ENCODE measurements around the gene NEURL1B. TPM values are rescaled to one million over a fixed set of nuclear protein-coding genes. Genes with fewer than 3 reads are reported as not detected.

NEURL1B gene
- total RNA-seq, 1 donor from 2014 or later, result 1.5 TPM

DNA sequence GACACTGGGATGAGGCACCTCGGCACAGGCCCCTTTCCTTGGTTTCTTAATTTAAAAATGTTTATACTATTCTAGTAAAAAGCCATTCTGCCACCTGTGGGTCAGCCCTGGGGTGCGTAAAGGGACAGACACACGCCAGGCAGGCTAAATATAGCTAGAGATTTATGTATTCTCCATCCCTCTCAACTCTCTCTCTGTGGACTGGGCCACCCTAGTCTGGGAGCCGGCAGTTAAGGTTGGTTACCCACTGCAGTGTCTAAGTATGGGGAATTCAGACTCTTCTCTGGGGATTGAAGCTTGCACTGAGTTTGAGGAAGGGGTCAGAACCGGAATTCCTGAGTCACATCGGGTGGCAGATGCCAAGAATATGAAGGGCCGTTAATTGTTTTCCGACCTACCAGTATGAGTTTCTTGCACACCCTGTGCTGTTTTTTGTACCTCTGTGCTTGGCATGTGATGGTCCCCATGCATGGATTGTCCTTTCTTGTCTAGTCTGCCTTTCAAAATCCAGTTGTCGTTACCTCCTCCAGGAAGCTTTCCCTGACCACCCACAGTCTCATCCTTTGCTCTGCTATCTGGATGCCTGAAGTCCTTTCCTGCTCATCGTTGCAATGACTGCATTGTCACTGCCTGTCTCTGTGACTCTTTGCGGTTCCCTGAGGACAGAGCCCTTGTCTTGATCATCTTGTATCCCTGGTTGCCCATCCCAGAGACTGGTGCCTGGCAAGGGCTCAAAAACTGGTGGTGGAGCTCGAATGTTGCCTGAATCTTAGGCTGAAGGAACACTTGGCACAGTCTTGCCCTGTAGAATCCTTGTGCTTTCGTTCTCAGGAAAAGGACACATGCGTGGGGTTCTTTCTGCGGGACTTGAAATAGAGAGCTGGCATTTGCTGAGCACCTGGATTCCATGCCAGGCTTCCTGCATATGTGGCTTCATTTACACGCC lies 2.1 kb downstream of the NEURL1B start:
- peak overlapping the region; percentile 0 for H3K4me3 Mint-ChIP-seq (ENCODE audit: unreplicated experiment)
- peaks cover 5% of the 10 kb centered on the region for H3K27me3 Mint-ChIP-seq (ENCODE audit: unreplicated experiment)
- peaks cover 12% of the 10 kb centered on the region for H3K4me1 Mint-ChIP-seq (ENCODE audit: unreplicated experiment)
- no peaks in the 10 kb centered on the region for H3K9me3 Mint-ChIP-seq (ENCODE audit: unreplicated experiment)
- DNase-seq (ENCODE audit: extremely low spot score, unreplicated experiment), result no peak
- no peak overlapping the region for H3K27ac Mint-ChIP-seq (ENCODE audit: unreplicated experiment)
- no peaks in the 10 kb centered on the region for H3K36me3 Mint-ChIP-seq (ENCODE audit: unreplicated experiment)
- TF ChIP-seq, protein P1, sequence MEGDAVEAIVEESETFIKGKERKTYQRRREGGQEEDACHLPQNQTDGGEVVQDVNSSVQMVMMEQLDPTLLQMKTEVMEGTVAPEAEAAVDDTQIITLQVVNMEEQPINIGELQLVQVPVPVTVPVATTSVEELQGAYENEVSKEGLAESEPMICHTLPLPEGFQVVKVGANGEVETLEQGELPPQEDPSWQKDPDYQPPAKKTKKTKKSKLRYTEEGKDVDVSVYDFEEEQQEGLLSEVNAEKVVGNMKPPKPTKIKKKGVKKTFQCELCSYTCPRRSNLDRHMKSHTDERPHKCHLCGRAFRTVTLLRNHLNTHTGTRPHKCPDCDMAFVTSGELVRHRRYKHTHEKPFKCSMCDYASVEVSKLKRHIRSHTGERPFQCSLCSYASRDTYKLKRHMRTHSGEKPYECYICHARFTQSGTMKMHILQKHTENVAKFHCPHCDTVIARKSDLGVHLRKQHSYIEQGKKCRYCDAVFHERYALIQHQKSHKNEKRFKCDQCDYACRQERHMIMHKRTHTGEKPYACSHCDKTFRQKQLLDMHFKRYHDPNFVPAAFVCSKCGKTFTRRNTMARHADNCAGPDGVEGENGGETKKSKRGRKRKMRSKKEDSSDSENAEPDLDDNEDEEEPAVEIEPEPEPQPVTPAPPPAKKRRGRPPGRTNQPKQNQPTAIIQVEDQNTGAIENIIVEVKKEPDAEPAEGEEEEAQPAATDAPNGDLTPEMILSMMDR (IDR thresholded peaks at IDR 0.05), result no peak

GRCh38 chr5:172644266-172644665 lies 3.2 kb downstream of the NEURL1B start:
- no peak for DNase-seq (ENCODE audit: extremely low spot score, unreplicated experiment)
- TF ChIP-seq, protein P1 (IDR thresholded peaks at IDR 0.05), result no peak
- Mint-ChIP-seq H3K36me3 (ENCODE audit: unreplicated experiment) (no peaks in the 10 kb centered on the region), H3K4me3 (ENCODE audit: unreplicated experiment) (no peak overlapping the region), H3K9me3 (ENCODE audit: unreplicated experiment) (no peaks in the 10 kb centered on the region), H3K27me3 (ENCODE audit: unreplicated experiment) (no peaks in the 10 kb centered on the region), H3K4me1 (ENCODE audit: unreplicated experiment) (peaks cover 15% of the 10 kb centered on the region), H3K27ac (ENCODE audit: unreplicated experiment) (no peak overlapping the region)

DNA sequence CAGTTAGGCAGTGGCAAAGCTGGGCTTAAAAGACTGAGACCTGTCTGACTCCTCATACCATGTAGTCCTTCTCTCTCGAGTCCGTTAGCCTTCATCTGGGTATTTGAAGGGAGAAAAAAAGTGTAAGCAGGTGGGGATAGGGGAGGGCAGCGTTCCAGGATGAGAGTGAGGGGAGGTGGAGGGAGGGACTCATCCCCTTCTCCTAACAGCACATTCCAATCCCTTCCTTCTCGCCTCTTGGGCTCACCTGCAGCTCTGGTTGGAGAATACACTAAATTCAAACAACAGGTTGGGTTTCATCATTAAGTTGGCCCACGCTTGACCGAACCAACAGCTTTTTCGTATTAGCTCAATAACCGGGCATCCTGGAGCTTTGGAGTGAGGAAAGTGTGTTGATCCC lies 3.6 kb downstream of the NEURL1B start:
- H3K4me3 Mint-ChIP-seq (ENCODE audit: unreplicated experiment), result no peak overlapping the region
- no peak for DNase-seq (ENCODE audit: extremely low spot score, unreplicated experiment)
- TF ChIP-seq, protein P1 (IDR thresholded peaks at IDR 0.05), result no peak
- no peaks in the 10 kb centered on the region for H3K36me3 Mint-ChIP-seq (ENCODE audit: unreplicated experiment)
- no peaks in the 10 kb centered on the region for H3K27me3 Mint-ChIP-seq (ENCODE audit: unreplicated experiment)
- H3K4me1 Mint-ChIP-seq (ENCODE audit: unreplicated experiment), result peaks cover 15% of the 10 kb centered on the region
- no peaks in the 10 kb centered on the region for H3K9me3 Mint-ChIP-seq (ENCODE audit: unreplicated experiment)
- H3K27ac Mint-ChIP-seq (ENCODE audit: unreplicated experiment), result no peak overlapping the region

DNA sequence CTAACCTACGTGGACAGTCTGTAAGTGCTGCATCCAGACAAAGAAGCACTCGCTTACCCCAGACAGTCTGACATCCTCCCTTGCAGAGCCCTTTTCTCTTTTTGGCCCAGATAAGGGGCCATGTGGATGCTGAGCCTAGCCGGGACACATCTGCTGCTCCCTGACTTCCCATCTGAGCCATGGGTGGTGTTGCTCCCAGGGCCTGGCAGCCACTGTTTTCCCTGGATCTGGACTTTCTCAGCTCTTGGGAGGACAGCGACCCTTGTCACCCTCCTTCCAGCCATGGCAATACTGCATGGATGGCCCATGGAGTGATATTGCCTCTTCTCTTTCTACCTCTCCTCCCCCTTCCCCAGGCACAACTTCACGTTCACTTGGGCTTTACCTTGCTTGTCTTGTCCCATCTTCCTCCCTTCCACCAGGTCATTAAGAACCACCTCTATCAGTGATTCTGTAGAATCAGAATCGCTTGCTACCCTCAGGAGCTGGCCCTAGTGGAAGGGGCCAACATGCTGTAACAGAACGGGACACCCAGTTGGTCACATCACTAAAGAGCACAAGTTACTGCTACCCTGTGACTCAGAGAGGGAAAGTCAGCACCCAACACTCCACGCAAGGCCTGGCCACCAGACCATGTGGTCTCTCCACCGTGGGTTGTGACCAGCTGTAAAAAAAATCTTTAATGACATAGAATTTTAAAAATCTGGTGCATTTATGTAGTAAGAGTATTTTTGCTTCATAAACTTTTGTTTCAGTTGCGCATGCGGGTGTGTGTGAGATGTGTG lies 4.4 kb downstream of the NEURL1B start:
- Mint-ChIP-seq H3K27me3 (ENCODE audit: unreplicated experiment) (no peaks in the 10 kb centered on the region), H3K4me1 (ENCODE audit: unreplicated experiment) (peaks cover 13% of the 10 kb centered on the region), H3K27ac (ENCODE audit: unreplicated experiment) (no peak overlapping the region), H3K4me3 (ENCODE audit: unreplicated experiment) (no peak overlapping the region), H3K36me3 (ENCODE audit: unreplicated experiment) (no peaks in the 10 kb centered on the region), H3K9me3 (ENCODE audit: unreplicated experiment) (no peaks in the 10 kb centered on the region)
- no peak for DNase-seq (ENCODE audit: extremely low spot score, unreplicated experiment)
- TF ChIP-seq, protein P1 (IDR thresholded peaks at IDR 0.05), result no peak

Measured in osteocyte (in vitro differentiated cells).